Kidney glomerular epithelial cell (primary cell): Measurements from ENCODE around the gene MISFA.
A peak's percentile ranks its signal among the peaks of the same experiment; 100 is the strongest.
"Not testable (repeated sequence)": the region's sequence is repeated elsewhere in the genome, so short reads cannot be mapped to it uniquely, and the experiment has no call there.

Experiments
- DNase-seq: peaks from one replicate; lab custom pipeline; 2025; lab: John Stamatoyannopoulos, UW

Gene MISFA

DNA sequence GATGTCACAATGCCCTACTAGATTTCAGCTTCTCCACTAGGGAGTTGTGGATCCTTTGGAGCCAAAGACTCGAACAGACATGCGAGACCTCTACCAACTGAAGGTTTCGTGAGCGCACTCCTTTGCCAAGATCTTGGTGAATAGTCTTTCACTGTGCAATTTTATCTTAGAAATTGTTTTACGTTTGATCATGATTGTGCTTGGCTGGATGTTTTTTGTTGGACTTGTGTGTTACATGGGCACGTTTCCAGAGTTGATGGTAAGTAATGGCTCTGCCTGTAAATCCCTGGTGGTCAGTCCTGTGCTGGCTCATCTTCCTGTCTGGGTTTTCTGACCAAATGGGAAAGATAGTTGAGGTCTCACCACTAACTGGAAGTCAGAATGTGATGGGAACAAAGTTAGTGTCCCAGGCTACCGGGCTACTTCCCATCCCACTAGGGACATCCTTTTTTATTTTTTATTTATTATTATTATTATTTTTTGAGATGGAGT lies at the start of gene MISFA:
Gene MISFA (plus strand): TSS at position 51 of the 492 bp plus-strand sequence. CDS start 140 bp downstream, at position 191.
- DNase-seq = no peak

DNA sequence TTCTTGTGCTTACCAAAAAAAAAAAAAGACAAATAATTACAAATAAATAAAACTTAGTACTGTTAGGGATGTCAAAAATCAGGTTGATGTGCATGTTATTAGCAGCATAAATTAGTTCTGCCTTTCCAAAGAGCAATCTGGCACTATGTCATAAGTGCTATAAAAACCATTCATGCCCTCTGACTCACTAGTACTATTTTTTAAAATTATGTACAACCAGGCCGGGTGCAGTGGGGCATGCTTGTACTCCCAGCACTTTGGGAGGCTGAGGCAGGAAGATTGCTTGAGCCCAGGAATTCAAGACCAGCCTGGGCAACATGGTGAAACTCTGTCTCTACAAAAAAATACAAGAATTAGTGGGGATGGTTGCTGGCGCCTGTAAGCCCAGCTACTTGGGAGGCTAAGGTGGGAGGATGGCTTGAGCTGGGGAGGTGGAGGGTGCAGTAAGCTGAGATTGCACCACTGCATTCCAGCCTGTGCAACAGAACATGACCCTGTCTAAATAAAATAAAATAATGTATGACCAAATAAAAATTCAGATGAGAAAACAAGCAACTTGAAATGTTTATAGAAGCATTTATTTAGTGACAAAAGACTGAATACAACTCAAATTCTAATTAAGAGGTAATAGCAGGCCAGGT lies 36.4 kb upstream of the MISFA start:
- no peak for DNase-seq

- DNase-seq = no peak
Measured at GRCh38 chr11:18564149-18564548, 35.4 kb upstream of the MISFA start.

GRCh38 chr11:18566406-18566805 lies 33.2 kb upstream of the MISFA start:
- no peak for DNase-seq

DNA sequence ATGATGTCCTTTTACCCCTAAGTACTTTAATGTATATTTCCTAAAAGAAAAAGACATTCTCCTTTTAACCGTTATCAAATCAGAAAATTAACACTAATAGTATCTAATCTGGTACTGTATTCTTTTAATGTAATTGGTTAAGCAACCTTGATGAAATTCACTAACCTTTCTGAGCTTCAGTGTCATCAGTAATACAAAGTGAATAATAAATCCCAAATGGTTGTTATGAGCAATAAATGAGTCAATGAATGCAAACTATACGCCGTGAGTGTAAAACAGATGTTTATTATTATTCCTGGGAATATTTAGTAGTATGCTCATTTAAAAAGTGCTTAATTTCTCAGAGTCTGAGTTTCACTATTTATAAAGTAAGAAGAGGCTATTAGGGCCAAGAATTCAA lies 32.5 kb upstream of the MISFA start:
- DNase-seq = no peak

GRCh38 chr11:18575361-18575760 lies 24.2 kb upstream of the MISFA start:
- no peak for DNase-seq

- no peak for DNase-seq
Measured at GRCh38 chr11:18578975-18579598, 20.5 kb upstream of the MISFA start.

DNA sequence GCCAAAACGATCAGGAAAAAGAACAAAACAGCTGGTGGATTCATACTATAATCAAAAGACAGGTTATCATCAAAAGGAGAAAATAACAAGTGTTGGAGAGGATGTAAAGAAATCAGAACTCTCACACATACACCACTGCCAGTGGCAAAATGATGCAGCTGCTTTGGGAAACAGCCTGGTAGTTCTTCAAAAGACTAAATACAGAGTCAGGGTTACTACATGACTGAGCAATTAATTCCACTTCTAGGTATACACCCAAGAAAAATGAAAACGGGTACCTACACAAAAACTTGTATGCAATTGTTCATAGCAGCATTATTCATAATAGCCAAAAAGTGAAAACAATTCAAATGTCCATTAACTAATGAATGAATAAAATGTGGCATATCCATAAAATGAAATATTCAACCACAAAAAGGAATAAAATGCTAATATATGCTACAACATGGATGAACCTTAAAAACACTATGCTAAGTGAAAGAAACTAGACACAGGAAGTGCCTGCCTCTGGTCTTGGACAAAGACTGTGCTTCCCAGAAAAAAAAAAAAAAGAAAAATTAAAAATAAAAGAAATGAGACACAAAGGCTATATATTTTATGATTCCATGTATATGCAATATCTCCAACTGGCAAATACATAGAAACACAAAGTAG lies 19.3 kb upstream of the MISFA start:
- DNase-seq = no peak

- no peak for DNase-seq
Measured at GRCh38 chr11:18581825-18582224, 17.8 kb upstream of the MISFA start.

GRCh38 chr11:18588297-18589252 lies 11.0 kb upstream of the MISFA start, which contains the start of gene UEVLD:
UEVLD (minus strand) TSS chr11:18588734; CDS start chr11:18588654, 80 bp downstream.
- DNase-seq = peak; percentile 57

DNA sequence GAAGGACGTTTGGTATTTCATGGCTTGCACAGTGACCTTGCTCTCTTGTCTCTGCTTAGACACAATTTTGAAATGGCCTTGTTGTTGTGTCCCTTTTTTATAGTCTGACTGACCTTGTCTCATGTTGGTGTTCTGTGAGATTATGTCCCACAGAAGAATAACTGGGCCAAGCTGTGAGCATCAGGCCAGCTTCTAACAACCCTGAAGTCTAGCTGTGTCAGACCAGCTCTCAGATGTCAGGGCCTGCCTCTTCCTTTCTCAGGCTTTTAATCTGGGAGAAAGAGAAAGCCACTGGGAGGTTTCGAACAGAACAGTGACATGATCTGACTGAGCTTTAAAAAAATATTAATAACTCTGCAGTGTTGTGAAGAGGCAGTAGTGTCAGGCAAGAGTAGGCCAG lies 9.0 kb upstream of the MISFA start:
- DNase-seq = no peak

GRCh38 chr11:18594088-18594487 lies 5.5 kb upstream of the MISFA start:
- not testable (repeated sequence) for DNase-seq

GRCh38 chr11:18594999-18595749 lies 4.4 kb upstream of the MISFA start:
- DNase-seq = no peak

GRCh38 chr11:18600915-18601569 lies 1.5 kb downstream of the MISFA start:
- DNase-seq = no peak

DNA sequence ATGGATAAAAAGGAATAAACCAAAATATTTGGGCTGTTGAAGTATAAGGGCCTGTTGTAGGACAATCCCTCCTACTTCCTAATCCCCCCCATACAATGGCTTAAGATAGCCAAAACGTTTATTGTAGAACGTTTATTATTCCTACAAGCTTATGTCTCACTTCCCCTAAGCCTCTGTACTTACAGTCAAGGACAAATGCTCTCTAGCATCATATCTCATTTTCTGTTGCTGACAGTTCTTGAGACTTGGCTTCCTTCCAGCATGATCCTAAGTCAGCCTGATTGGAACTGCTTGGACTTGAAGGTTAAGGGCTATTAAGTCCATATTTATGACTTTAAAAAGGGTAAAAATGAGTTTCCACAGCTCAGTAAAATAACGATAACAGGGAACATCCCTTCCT lies 8.8 kb downstream of the MISFA start:
- no peak for DNase-seq

- no peak for DNase-seq
Measured at GRCh38 chr11:18611196-18611595, 11.6 kb downstream of the MISFA start.

DNA sequence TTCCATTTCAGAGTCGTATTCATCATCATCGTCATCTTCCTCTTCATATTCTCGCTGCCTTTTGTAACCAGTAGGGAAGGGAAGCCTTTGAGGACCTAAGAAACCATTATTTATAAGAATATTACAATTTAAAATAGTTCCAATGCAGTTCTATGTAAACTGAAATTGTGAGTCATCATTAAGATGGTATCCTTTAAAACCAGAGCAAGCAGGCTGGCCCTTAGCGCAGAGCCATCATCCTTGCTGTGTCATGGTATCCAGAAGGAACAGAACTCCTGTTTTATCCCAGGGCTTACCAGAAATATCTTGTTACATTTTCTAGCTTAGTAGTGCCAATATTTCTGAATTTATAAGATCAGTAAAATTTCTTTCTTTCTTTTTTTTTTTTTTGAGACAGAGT lies 12.8 kb downstream of the MISFA start:
- DNase-seq = no peak

DNA sequence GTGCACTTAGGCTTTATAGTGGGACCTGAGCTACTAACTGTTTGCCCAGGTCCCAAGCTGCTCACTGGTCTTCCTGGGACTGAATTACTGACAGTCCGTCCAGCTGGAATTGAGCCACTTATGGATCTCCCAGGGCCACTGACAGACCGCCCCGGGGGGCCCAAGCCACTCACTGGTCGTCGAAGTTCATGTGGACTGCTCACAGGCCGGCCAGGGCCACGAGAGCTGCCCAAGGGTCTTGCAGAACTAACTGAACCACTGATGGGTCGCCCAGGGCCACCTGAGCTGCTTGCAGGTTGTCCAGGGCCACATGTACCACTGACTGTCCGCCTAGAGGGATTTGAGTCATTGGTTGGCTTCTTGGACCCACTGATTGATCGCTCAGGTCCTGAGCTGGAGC lies 15.1 kb downstream of the MISFA start:
- no peak for DNase-seq

DNA sequence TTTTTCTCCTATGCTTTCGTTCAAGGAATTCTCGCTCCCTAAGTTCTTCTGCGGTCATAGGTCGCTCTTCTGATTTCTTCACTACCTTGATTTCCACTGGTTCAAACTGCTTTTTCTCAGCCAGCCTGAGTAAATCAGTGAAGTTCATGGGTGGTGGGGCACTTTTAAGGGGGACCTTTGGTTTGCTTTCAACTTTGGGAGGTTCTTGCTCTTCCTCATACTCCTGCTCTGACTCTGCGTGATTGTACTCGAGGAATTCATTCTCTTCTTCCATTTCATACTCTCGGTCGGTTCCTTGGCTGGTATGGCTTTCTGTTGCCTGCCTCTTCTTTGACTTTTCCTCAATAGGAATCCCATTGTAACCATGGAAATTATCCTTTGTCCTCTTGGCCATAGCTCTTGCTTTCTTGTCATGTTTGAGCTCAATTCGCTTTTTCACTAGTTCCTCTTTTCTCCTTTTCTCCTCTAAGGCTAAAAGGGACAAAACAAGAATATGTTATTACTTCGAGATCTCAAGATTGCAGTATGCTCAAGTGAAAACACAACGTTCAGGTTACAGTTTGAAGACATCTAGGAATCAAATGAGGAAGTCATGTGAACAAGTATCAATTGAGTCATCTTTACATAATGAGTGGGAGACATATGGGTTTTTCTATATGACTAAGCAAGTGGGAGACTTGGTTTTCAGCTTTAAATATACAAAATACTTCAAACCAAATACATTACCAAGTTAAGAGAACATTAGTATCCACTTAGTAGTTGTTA lies 16.2 kb downstream of the MISFA start:
- DNase-seq = no peak
